ENCODE data around the gene CFAP20DC. TPM values are rescaled to one million over a fixed set of nuclear protein-coding genes. Genes with fewer than 3 reads are reported as not detected.
"Not testable (repeated sequence)": the region's sequence is repeated elsewhere in the genome, so short reads cannot be mapped to it uniquely, and the experiment has no call there.

The CFAP20DC gene
- total and polyA plus RNA-seq, 9 donors = 1.2 to 2.5 (median 1.9) TPM

DNA sequence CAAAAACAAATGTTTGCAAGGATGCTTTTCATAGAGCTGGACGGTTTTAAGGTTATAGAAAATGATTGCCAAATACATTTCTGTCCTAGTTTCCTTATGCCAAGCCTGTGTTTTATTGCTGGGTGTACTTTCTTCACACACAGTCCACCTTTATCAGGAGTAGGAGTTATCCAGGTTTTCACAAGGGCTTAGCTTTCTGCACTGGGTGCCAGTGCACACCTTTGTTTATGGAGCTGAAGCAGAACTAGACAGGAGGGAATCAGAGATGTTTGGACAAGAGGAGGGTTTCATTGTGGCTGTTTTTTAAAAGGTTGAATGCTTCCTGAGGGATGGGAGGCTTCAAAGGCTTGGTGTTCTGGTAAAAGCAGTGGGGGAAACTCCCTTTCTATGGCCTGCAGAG, 353.7 kb downstream of the CFAP20DC start:
- no CpG with 5 or more reads among the region's 1 CpG for WGBS (ENCODE audit: insufficient coverage)
- Histone ChIP-seq H3K4me3 (ENCODE audit: low read length) (no peak overlapping the region), H3K36me3 (ENCODE audit: control insufficient read depth, insufficient read depth, low read length) (no peaks in the 10 kb centered on the region), H3K27me3 (ENCODE audit: control insufficient read depth, insufficient read depth, low read length) (no peaks in the 10 kb centered on the region), H3K9me3 (replicated peaks; ENCODE audit: control insufficient read depth, low read depth, low read length) (peaks cover 11% of the 10 kb centered on the region), H3K27ac (ENCODE audit: low read length) (no peak overlapping the region), H3K4me1 (ENCODE audit: control insufficient read depth, insufficient read depth, low read length) (peaks cover 4% of the 10 kb centered on the region)
- no peak for DNase-seq

DNA sequence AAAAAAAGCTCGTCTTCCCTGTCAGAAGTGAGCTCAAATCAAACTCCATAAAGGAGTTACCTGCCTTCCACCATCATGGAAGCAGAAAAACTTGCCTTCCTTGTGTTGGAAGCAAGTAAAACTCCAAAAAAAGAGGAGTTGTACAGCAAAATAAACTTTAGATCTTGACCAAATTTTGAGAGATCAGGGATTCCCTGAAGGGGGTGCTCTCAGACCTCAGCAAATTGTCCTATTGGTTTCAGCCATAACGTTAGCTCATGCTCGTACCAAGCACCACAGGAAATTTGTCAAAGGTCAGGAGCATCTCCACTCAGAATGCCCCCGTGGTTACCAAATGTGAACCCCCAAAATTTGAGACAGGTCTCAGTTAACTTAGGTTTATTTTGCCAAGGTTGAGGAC, 354.5 kb downstream of the CFAP20DC start:
- H3K27me3 ChIP-seq (ENCODE audit: control insufficient read depth, insufficient read depth, low read length); DNase-seq; H3K4me3 ChIP-seq (ENCODE audit: low read length); H3K36me3 ChIP-seq (ENCODE audit: control insufficient read depth, insufficient read depth, low read length); H3K4me1 ChIP-seq (ENCODE audit: control insufficient read depth, insufficient read depth, low read length); H3K27ac ChIP-seq (ENCODE audit: low read length): not testable (repeated sequence)
- H3K9me3 ChIP-seq (replicated peaks; ENCODE audit: control insufficient read depth, low read depth, low read length) = peaks cover 19% of the 10 kb centered on the region
- 61% methylated on average over 2 of the region's 4 CpGs for WGBS (ENCODE audit: insufficient coverage)

DNA sequence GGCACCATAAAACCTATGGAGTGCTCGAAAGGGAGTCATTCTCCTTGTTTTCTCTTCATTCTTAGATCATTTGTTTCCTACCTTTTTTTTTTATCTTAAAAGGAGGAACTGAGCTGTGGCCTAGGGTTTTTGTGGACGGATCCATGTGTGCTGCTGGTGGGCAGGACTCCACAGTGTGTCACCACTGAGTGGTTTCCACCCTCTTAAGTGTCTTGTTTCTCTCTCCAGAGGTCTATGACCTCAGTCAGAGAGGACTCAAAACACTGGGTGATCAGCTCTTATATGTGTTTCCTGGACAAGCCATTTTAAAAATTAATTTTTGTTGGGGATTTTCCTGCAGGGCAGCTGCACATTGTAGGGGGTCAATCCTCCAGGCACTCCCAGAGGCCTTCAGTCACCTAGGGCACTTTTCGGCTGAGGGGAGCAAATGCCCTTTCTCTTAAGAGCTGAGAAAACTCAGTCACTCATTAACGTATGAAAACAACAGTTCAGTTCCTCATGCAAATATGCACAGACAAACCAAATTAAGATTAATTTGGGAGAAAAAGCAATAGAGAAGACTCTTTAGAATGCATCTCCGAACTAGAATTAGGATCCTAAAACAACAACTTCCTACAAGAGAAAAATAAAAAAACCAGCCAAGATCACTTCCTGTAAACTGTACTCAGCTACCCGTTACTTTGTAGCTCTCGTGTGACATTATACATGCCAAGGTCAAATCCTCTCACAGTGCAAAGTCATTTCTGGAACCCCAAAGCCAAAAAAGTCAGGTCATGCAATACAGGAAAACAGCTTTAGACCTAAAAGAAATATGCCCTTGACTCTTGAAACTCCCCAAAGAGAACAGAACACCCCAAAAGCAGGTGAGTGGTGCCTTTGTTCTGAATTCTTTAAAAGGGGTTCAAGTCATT, 355.6 kb downstream of the CFAP20DC start:
- 61% methylated on average over 4 of the region's 7 CpGs for WGBS (ENCODE audit: insufficient coverage)
- no peaks in the 10 kb centered on the region for H3K36me3 ChIP-seq (ENCODE audit: control insufficient read depth, insufficient read depth, low read length)
- H3K27me3 ChIP-seq (ENCODE audit: control insufficient read depth, insufficient read depth, low read length) = no peaks in the 10 kb centered on the region
- no peak overlapping the region for H3K4me3 ChIP-seq (ENCODE audit: low read length)
- H3K4me1 ChIP-seq (ENCODE audit: control insufficient read depth, insufficient read depth, low read length) = peaks cover 7% of the 10 kb centered on the region
- peaks cover 25% of the 10 kb centered on the region for H3K9me3 ChIP-seq (replicated peaks; ENCODE audit: control insufficient read depth, low read depth, low read length)
- H3K27ac ChIP-seq (ENCODE audit: low read length) = no peak overlapping the region
- no peak for DNase-seq

DNA sequence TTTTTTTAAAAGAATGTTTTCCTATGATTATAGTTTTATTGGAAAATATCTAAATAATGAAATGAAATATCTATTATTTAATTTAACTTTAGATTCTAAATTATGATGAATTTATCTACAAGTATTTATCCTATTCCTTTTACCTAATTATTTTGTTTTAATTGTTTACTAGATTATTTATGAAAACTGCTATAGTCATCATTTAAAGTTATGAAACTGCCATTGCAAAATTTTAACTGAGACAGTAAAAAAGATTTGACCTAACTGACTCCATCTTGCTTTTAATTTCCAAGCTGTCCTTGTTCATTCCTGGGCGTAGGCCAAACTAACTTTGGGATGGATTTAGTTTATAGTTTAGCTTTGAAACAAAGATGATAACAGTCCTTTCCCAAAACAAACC, 357.3 kb downstream of the CFAP20DC start:
- no peaks in the 10 kb centered on the region for H3K27me3 ChIP-seq (ENCODE audit: control insufficient read depth, insufficient read depth, low read length)
- peaks cover 25% of the 10 kb centered on the region for H3K9me3 ChIP-seq (replicated peaks; ENCODE audit: control insufficient read depth, low read depth, low read length)
- no peak for DNase-seq
- no peak overlapping the region for H3K4me3 ChIP-seq (ENCODE audit: low read length)
- no peak overlapping the region for H3K27ac ChIP-seq (ENCODE audit: low read length)
- no peaks in the 10 kb centered on the region for H3K36me3 ChIP-seq (ENCODE audit: control insufficient read depth, insufficient read depth, low read length)
- H3K4me1 ChIP-seq (ENCODE audit: control insufficient read depth, insufficient read depth, low read length) = peaks cover 14% of the 10 kb centered on the region
- no CpG with 5 or more reads among the region's 1 CpG for WGBS (ENCODE audit: insufficient coverage)

All from muscle of leg (tissue), 11 donors.